ENCODE measurements around the gene GRAMD2B.
"Not testable (repeated sequence)": the region's sequence is repeated elsewhere in the genome, so short reads cannot be mapped to it uniquely, and the experiment has no call there.

GRAMD2B gene

DNA sequence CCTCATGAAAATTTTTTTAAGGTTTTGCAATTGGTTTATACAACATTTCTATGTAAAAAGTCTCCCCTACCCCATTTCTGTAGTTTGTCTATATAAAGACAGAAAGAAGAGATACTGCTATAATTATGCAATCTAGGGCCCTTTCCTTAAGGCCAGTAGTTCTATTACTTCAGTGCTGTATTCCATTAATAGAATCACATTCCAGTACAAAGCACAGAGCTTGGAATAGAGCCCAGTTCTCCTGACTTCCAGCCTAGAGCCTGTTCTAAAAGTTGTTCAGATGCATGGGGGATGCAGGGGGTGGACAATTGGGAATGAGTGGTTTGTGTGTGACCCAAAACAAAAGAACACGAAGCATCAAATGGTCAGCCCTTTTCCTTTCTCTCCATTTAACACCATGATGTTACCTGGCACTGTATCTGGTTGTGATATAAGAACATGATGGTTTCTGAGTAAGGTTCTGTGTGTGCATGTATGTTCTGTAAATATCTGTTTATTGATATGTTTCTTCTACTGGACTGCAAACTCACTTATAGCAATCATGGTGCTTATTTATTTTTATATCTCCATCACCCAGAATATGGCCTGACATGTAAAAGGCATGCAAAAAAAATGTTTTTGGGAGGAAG lies 8.2 kb upstream of the GRAMD2B start:
- DNase-seq, result no peak

DNA sequence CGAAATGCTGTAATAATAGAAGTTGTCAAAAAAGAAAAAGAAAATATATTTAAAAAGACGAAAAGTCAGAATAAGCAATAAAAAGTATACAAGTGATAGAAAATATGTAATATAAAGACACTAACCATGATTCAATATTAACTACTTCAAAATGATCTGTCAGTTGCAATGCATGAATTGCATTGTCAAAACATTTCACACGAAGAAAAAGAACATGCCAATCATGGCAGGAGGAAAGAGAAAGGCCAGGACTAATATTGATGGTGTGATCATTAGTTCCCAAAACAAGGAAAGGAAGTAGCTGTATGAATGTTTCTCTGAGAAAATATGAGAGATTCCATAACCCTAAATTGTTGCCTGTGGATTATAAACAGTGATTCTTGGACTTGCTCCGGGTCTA lies 7.4 kb upstream of the GRAMD2B start:
- DNase-seq, result no peak

DNA sequence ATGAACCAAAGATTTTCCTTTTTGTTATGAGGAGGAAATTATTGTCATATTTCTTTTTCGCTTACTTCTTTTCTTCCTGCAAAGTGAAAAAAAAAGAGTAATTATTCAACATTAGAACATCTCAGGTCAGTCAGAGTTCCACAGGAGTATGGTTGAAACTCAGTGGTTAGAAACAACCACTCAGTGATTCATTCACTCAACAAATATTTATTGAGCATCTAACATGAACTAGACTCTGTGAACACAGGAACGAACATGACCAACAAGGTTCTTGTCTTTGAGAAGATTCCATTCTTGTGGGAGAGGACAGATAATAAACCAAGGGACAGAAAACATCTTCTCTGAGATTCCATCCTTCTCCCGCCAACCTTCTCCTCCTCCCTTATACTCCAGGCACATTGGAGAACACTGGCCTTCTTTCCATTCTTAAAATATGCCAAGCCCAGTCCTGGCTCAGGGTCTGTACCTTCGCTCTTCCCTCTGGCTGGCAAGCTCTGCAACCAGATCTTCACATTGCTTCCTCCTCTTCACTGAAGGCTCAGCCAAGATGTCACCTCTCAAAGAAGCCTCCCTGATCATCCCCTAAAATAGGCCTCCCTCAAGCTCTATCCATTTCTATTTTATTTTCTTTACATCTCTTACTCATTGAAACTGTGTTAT lies 6.8 kb upstream of the GRAMD2B start:
- DNase-seq, result no peak

DNA sequence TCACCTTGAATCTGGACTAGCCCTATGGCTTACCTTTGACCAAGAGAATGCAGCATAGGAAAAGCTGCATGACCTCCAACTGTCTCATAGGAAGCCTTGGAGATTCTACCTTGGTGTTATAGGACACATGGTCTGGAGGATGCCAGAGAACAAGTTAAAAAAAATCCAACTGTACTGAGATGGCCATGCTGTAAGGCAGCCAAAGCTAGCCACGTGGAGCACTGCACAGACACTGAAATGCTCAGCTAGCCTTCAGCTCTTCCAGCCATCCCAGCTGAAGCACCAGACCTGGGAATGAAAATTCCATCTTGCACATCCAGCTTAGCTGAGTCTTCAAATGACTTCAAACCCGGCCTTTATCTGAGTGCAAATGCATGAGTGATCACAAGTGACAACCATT lies 6.0 kb upstream of the GRAMD2B start:
- no peak for DNase-seq

DNA sequence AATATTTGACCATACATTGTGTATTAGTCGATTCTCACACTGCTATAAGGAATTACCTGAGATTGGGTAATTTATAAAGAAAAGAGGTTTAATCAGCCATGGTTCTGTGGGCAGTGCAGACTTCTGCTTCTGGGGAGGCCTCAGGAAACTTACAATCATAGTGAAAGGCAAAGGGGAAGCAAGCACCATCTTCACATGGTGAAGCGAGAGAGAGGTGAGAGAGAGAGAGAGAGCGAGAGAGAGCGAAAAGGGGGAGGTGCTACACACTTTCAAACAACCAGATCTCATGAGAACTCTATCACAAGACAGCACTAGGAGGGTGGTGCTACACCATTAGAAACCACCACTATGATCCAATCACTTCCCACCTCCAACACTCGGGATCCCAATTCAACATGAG lies 4.1 kb upstream of the GRAMD2B start:
- DNase-seq, result no peak

DNA sequence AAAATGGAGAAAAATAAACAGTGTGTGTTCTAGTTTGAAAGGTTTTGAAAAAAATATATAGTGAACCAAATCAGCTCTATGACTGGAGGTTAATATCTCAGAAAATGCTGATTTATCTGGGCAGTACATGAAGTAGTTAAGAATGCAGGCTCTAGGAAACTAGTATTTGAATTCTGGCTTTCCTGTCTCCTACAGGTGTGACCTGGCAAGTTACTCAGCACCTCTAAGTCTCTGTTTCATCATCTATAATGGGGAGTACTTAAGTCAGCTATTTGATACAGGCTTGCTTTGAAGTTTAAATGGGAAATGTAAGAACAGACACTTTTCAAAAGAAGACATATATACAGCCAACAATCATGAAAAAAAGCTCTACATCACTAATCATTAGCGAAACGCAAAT lies 5.2 kb downstream of the GRAMD2B start:
- DNase-seq, result no peak

DNA sequence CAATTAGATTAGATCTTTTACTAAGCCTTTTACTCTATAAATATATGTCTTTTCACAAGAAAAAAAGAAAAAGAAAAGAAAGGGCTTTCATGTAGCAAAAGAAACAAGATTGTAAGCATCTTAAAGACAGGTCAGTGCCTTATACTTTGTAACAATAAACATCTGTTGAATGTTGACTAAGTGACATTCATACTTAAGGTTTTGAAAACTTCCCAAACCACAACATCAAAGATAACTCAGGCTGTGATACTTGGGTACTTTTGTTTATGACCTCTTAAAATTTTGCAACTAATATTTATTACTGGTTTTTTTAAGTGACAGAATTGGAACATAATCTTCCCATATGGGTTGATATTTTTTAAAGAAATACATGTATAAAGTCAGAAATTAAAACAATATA lies 7.4 kb downstream of the GRAMD2B start:
- DNase-seq, result no peak

DNA sequence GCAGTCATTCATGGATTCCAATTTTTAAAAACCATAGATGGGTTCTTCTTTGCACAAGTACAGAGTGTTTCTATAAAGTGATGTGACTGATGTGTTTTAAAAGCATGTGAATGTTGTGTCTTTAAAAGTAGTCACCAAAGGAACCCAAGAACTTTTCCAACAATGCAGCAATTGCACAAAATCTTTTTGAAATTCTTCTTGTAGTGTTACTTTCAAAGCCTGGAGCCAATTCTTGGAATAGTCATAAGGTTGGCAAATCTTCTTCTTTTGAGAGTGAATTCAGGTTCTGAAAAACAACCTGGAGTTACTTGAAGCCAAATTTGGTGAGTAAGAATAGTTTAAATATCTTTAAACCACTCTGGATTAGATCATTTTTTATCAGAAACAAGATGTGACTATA lies 10.5 kb downstream of the GRAMD2B start:
- no peak for DNase-seq

DNA sequence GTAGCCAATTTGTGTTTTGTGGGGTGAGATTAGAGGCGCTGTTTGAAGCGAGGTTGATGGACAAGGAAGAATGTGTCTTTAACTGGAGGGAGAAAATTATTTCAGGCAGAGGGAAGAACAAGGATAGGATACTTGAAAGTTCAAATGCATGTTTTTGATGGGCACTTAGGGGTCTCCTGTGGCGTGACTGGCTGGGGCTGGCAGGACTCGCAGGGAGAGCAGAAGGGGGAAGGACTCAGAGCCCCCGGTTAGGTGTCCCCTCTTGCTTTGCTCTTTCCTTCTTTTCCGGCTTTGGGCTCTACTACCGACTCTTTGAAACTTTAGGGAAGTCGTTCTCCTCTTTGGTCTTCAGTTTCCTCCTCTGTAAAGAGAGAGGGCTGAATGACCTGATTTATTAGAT lies 12.1 kb downstream of the GRAMD2B start:
- DNase-seq, result no peak

DNA sequence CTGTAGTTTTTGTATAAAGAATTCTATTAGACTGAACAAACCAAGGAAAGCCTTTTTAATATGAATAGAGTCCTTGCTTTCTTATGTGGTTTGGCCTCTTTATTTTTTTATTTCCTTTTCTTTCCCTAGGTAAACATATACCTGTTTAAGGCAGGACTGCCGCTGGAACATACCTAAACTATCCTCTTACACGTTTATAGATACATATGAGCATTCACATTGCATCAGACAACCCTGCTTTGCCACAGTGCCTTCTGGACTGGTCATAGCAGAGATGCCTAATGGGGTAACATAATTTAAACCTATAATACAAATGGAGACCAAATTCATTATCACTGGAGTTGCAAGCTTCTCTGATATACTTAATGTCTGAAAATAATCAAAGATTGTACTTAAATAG lies 12.5 kb downstream of the GRAMD2B start:
- no peak for DNase-seq

DNA sequence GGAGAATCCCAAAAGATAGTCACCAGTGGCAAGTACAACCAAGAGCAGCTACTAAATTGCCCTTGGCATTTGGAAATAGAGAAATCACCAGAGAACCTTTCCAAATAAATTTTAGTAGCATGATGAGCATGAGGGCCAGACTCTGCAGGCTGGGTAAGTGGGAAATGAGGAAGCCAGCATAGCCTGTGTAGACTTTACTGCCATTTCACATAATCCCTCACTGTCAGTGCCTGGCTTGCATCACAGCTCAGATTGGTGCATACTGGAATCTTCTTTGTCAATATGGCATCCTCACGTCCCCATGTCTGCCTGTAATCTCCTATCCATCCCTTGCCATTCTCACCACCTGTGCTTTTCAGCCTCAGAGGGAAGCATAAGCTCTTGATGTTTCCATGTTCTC lies 14.5 kb downstream of the GRAMD2B start:
- no peak for DNase-seq

DNA sequence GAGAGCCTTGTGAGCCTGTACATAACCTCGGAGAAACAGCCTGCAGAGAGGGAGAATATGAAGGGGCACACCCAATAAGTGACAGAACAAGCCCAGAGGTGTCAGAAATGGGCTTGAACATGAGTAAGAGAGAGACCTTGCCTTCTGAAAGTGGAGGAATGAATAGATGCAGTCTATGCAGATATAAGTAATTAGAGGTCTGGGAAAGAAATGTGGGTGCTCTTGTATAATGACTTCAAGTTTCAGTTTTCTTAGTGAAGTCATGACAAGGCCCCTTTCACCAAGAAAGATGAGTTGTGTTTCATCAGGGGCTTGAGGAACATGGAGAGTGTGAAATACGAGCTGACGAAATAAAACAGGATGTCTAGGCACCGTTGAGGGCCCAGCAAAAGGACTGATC lies 15.1 kb downstream of the GRAMD2B start:
- no peak for DNase-seq

DNA sequence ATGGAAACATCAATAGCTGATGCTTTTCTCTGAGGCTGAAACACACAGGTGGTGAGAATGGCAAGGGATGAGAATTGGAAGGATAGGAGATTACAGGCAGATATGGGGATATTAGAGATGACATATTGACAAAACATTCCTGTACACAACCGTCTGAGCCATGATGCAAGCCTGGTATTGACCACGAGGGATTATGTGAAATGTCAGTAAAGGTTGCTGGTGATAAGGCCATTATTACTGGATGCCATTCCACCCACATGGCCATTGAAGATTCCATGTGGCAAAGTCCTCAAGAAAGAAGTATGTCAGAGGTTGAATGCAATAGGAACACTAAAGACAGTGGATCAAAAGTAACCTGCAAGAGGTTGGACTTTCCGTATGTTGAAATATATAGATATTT lies 15.7 kb downstream of the GRAMD2B start:
- no peak for DNase-seq

DNA sequence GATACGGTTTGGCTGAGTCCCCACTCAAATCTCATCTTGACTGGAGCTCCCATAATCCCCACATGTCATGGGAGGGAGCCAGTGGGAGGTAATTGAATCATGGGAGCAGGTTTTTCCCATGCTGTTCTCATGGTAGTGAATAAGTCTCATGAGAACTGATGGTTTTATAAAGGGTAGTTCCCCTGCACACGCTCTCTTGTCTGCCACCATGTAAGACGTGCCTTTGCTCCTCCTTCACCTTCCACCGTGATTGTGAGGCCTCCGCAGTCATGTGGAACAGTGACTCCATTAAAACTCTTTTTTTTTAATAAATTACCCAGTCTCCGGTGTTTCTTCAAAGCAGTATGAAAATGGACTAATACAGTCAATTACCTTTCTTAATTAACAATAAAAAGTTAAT lies 16.5 kb downstream of the GRAMD2B start:
- not testable (repeated sequence) for DNase-seq

DNA sequence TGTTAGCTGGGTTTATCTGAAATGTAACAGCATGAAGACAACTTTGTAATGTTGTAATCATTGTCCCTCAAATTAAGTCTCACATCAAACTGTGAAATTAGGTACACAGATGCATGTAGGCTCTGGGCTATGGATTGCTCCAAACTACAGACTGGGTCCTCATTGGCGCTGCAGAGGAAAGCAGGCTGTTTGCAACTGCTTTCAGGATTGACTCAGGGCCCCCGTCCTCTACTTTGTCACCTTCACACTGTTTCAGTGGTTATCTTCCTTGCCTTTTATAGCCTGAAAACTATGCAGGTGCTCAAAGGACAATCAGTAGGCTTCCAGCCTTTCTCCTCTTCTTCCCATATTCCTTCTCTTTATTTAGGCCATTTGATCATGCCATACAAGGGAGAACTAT lies 18.0 kb downstream of the GRAMD2B start:
- DNase-seq, result no peak

DNA sequence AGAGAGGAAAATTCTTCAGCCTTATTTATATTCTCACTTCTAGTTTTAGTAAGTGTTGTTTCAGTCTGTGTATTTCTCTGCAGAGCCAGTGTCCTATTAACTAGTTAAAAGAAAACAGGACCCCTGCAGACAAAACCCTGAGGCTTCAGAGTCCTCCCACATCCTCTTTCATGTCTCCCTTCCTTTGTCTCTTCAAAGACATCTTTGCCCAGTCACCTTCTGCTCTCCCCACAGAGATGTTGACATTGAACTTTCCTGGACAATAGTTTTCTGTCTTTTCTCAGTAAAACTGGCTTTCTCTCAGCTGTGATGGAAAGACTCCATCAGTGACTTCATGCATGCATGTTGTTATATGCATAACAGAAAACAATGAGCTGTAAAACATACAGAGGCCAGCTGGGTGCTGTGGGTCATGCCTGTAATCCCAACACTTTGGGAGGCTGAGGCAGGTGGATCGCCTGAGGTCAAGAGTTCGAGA lies 20.2 kb downstream of the GRAMD2B start:
- no peak for DNase-seq

DNA sequence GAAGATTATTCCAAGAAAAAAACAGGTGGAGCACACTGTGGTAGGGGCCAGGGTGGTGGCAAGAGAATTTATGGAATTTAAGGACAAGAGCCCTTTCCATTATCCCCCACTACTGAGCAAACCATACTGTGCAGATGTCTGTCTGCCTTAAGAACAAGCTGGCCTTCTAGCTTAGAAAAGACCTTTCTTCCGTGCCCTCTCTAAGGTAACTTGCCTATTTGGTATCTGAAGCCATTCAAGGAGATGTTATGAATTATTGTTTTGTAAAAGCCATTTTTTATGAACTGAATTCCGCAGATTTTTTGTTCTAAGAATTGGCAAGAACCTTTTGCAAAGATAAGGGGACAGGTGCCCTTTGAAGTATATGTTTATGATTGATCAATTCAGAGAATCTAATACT lies 20.9 kb downstream of the GRAMD2B start:
- DNase-seq, result no peak

DNA sequence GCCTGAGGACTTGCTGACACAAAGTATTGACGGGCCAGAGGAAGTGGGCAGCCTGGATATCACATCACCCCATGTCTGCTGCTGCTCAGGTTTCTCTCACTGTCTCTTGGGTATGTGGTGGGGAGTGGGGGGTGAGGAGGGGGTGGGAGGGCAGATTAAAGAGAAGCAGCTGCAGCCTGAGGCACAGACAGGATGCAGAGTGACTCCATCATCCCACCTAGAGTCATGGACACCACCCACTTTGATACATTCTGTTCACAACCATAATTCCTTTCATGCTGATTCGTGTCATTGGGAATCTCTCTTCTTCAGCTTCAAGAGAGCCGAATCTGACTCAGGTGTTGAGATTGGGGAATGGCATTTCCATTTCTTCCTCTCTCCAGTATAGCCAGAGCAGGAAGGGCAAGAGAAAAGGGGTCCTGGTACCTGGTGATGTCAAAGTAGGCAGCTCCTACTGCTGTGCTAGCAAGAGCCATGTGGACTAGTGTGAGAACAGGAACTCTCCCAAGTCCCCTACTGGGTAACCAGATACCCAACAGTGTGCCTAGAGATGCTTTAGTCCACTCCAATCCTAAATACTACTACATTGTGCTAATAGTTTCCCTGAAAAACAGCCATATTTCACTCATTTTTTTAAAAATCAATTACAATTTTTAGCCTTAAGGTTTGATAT lies 22.4 kb downstream of the GRAMD2B start:
- no peak for DNase-seq

DNA sequence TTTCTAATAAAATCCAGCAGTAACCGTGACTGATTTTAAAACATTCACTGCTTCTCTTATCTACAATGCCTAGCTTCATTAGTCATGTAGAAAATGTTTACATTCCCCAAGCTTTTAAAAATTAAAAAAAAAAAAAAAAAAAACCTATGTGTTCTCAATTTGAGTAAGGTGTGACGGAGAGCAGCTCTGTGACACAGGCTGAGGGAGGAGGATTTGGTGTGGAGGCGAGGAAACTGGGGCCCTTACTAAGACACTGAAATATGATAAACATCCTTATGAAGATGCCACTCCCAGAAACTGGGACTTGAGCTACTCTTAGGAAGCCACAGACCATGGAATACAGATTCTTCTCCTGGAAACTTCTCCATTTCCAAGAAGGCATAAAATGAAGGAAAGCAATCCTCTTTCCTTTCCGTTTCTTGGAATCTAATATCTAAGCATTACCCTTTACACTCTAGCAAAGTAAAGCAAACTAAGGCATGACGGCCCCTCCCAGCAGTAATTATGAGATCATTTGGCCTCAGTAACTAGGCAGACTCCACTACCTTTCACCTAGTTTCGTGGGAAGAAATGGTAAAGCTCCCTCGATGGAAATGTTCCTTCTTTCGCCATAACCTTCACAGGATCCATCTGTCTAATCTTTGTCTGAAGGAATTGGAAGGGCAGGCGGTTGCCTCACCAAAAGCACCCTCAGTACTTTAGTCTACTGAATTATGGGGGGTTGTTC lies 23.5 kb downstream of the GRAMD2B start:
- DNase-seq, result no peak

DNA sequence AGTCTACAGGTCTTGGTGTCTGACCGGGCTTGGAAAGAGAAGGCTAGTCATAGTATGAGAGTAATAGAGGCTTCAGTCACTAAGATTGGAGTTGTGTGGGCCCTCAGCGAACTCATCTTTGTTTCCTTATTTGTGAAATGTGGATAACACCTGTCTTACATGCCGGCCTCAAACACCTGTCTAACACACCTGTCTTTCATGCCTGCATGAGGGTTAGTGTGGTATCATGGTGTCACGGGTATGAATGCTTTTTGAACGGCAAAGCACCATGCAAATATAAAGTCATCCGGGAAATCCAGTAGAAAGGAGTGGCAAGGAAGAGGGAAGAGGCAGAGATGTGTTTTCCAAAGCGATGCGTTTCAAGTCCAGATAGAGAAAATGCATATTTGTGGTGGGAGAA lies 25.5 kb downstream of the GRAMD2B start:
- DNase-seq, result peak; percentile 26

DNA sequence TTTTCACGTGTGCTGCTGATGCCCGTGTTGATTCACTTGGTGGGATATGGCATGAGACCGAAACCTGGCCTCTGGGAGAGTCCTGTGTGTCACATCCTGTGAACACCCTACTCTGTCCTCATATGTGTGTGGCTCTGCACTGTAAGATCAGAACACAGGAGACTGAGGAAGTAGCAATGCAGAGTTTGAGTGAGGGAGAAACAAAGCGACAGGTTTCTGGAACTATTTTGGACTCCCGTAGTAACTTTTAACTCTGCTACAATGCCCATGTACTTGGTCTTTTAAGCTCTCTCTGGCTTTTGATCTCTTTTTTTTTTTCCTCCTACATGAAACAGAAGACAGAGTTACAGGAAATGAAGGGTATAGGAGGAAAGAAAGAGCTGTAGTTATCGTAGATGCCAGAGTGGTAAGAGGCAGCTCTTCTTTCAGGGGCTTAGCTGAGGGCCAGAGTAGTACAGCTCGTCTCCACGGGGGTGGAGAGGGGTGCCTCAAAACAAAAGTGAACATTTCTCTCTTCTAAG lies 26.6 kb downstream of the GRAMD2B start:
- no peak for DNase-seq

DNA sequence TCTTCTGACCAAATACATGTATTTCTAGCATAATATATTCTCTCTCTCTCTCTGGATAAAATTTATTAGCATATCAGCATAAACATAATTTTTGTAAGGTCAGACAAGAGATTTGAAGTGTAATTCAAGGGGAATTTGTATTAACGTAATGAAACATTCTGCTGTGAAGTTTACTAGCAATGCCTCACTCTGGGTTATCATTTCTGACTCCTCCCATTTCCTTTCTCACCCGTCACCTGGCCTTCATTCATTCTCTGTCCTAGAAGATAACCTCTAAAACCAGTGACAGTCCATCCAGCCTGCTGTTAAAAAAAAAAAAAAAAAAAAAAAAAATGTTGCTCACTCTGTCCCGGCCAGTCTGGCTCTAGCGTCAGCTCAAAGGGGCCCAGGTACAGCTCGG lies 27.1 kb downstream of the GRAMD2B start:
- no peak for DNase-seq

DNA sequence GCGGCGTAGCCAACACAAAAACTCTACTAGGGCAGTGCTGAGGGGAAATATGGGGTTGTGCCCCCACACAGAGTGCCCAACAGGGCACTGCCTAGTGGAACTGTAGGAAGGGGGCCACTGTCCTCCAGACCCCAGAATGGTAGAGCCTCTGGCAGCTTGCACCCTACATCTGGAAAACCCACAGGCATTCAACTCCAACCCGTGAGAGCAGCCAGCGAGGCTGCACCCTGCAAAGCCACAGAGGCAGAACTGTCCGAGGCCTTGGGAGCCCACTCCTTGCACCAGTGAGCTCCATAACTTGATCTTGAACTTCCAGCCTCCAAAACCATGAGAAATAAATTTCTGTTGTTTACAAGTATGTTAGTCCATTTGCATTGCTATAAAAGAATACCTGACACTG lies 27.7 kb downstream of the GRAMD2B start:
- DNase-seq, result no peak

DNA sequence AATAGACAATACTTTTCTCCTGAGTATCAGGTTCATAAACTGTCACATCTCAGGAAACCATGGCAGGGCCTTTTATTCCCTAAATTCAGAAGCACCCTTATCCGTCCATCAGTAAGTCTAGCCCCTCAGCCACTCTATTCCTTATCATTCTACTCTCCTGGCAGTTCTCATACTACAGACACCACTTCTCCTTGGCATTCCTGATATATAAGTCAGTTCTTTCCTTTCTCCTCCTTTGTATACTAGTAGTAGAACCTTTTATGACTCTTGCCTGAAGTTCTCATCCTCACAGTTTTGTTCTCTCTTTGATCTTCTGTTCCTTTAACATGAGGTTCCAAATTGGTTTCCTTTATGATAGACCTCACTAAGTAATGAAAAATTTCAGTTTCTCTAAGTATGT lies 29.3 kb downstream of the GRAMD2B start:
- no peak for DNase-seq

All from NCI-H2029 (cell line).